ENCODE results near the gene NPAS1. TPM values are rescaled to one million over a fixed set of nuclear protein-coding genes. Genes with fewer than 3 reads are reported as not detected.
"Not testable (repeated sequence)": the region's sequence is repeated elsewhere in the genome, so short reads cannot be mapped to it uniquely, and the experiment has no call there.

NPAS1 gene
- total RNA-seq, 1 donor: 1.3 TPM

GRCh38 chr19:47074621-47075020 lies 55.0 kb downstream of the NPAS1 start:
- peak in 2 of 3 donors; percentile 59 to 68 for DNase-seq (ENCODE audit: low read depth in 2 of 3, low spot score in 2 of 3)

- DNase-seq (ENCODE audit: low read depth in 2 of 3, low spot score in 2 of 3): peak in 2 of 3 donors; percentile 43 to 64
These were observed 55.7 kb downstream of the NPAS1 start for GRCh38 chr19:47075179-47075810.

GRCh38 chr19:47075941-47076340 lies 56.3 kb downstream of the NPAS1 start:
- no peak for DNase-seq (ENCODE audit: low read depth in 2 of 3, low spot score in 2 of 3)

DNA sequence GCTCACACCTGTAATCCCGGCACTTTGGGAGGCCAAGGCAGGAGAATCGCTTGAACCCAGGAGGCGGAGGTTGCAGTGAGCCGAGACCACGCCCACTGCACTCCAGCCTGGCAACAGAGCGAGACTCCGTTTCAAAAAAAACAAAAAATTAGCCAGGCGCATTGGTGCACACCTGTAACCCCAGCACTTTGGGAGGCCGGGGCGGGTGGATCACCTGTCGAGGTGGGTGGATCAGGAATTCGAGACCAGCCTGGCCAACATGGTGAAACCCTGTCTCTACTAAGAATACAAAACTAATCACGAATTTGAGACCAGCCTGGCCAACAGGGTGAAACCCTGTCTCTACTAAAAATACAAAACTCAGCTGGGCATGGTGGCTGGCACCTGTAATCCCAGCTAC lies 58.7 kb downstream of the NPAS1 start:
- DNase-seq (ENCODE audit: low read depth in 2 of 3, low spot score in 2 of 3): not testable (repeated sequence)

DNA sequence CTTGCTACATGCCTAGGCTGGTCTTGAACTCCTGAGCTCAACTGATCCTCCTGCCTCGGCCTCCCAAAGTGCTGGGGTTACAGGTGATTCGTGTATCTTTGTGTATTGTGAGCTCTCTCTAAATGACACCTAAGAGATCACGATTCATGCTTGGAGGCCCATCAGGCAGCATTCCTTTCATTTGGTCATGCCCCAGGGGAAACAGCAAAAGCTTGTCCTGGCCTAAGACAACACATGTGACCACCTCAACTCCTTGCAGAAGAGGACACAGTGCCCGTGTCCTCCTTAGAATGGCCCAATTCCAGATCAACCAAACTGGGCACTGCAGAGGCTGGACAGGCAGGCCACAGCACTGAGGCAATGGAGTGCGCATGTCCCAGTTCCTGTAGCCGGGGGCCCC lies 61.5 kb downstream of the NPAS1 start:
- no peak for DNase-seq (ENCODE audit: low read depth in 2 of 3, low spot score in 2 of 3)

- no peak for DNase-seq (ENCODE audit: low read depth in 2 of 3, low spot score in 2 of 3)
These were observed 62.9 kb downstream of the NPAS1 start for GRCh38 chr19:47082493-47082892.

- no peak for DNase-seq (ENCODE audit: low read depth in 2 of 3, low spot score in 2 of 3)
These were observed 65.3 kb downstream of the NPAS1 start for GRCh38 chr19:47084879-47085439.

- DNase-seq (ENCODE audit: low read depth in 2 of 3, low spot score in 2 of 3): no peak
These were observed 66.6 kb downstream of the NPAS1 start for GRCh38 chr19:47086280-47086679.

- no peak for DNase-seq (ENCODE audit: low read depth in 2 of 3, low spot score in 2 of 3)
These were observed 70.2 kb downstream of the NPAS1 start for GRCh38 chr19:47089767-47090350.

GRCh38 chr19:47093254-47093653 lies 73.6 kb downstream of the NPAS1 start:
- DNase-seq (ENCODE audit: low read depth in 2 of 3, low spot score in 2 of 3): no peak

DNA sequence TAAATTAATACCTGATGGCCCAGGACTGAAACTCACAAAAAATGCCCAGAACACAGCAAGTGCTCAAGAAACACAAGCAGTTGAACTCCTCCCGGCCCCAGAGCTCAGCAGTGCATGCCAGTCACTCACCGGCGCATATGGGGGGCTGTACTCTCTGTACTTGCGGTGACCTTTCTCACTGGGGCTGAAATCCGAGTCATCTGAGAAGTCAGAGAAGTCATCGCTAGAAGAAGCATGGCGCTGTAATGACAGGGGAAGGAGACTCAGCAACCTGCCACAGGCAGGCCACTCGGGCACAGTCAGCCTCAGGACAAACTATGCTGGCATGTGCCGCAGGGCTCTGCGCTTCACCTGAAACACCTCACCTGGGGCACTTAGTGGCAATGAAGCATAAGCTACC lies 74.2 kb downstream of the NPAS1 start:
- DNase-seq (ENCODE audit: low read depth in 2 of 3, low spot score in 2 of 3): no peak

- peak in 1 of 3 donors; percentile 37 for DNase-seq (ENCODE audit: low read depth in 2 of 3, low spot score in 2 of 3)
These were observed 75.2 kb downstream of the NPAS1 start for GRCh38 chr19:47094557-47095475.

Other genes starting within 250 kb of the NPAS1 start
- gene SLC1A5, start 231.2 kb upstream of the NPAS1 start, total RNA-seq: 37.2 TPM
- 75.9 TPM for gene AP2S1, start 169.0 kb upstream of the NPAS1 start, total RNA-seq
- gene ARHGAP35, start 158.8 kb upstream of the NPAS1 start, total RNA-seq: 22.1 TPM
- 28.3 TPM for gene TMEM160, start 28.8 kb downstream of the NPAS1 start, total RNA-seq
- gene ZC3H4, start 93.9 kb downstream of the NPAS1 start, total RNA-seq: 19.4 TPM
- gene SAE1, start 111.0 kb downstream of the NPAS1 start, total RNA-seq: 35.0 TPM
- 5.7 TPM for gene BBC3, start 211.4 kb downstream of the NPAS1 start, total RNA-seq
- 6.5 TPM for gene CCDC9, start 236.7 kb downstream of the NPAS1 start, total RNA-seq